T-helper 2 cell treated with Interferon-gamma antibody and Interleukin-4, amounts not matched to agents 100 ng/mL and 5 ng/mL, for 36 hours (primary cell): ENCODE measurements around the gene ABHD6. TPM values are rescaled to one million over a fixed set of nuclear protein-coding genes. Genes with fewer than 3 reads are reported as not detected.
"Not testable (repeated sequence)": the region's sequence is repeated elsewhere in the genome, so short reads cannot be mapped to it uniquely, and the experiment has no call there.

Source experiments
- intact Hi-C: fragments of 100-400 bp; cut with micrococcal nuclease; formaldehyde crosslinking; loops from one replicate; pipeline ENCODE4 v1.15.1; 2023
- total RNA-seq: library from RNA; stranded (reverse); gene quantifications from 2 replicates; pipeline ENCODE4 v1.2.3, GENCODE V29; 2022

ABHD6 gene
- total RNA-seq, 1 donor from 2014 or later, result 8.5 TPM

DNA sequence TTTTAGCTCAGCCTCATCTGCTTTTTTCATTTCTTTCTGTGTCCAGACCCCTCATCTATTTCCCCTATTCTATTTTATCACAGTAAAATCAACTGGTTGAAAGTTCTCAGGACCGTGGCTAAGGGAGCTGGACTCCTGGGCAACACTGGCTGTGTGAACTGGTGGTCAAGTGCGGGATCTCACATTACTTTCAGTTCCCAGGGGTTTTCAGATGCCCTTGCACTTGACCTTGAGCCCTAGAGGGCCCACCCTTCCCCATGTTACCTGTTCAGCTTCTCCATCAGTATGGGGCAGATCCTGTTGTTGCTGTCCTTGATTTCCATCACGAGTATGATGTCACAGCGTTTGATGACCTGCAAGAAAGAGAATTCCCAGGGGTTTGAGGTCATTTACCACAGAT, 29.6 kb upstream of the ABHD6 start:
- intact Hi-C loops, result no loop called here

DNA sequence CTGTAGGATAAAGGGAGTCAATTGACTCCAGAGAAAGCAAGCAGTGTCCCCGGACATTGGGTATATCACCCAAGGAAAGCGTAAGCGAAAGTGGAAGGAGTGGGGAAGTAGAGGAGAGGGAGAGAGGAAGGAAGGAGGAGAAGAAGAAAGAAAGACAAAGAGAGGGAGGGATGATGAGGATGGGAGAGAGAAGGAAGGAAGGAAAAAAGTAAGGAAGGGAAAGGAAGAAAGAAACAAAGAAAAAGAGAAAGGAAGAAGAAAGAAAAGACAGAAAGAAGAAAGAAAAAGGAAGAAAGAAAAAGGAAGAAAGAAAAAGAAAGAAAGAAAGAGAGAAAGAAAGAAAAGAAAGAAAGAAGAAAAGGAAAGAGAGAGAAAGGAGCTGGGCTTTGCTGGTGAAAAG, 27.7 kb upstream of the ABHD6 start:
- intact Hi-C loops, result no loop called here

DNA sequence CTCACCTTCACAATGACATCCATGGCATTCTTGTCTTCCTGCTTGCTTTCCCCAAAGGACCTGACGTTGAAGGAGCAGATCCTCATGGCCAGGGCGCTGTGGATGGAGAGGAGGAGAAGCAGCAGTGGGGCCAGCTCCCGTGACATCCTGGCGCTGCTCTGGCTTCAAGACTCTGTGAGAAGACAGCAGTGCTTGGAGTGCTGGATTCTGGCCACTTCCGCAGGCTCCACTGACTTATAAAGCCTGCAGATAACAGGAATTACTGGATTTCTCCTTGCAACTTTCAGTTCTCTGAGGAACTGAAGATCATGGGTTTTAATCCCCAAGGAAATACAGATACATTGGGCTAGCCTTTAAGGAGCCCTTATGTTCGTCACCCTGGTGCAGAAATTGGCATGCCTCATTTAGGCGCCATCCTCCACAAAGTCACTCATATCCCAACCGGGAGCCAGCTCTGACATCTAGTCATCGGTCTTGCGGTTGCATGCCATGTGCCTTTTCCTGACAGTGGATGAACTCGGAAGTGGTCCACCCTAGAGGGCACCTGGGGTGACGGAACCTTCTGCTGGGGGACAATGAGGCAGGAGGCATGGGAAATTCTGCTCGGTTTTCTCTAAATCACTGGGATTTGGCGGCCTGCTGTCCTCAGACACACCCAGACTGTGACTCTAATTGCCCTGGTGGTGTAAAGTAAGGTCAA, 26.7 kb upstream of the ABHD6 start, which contains the start of gene DNASE1L3:
DNASE1L3 (minus strand) TSS at position 212 of the 700 bp plus-strand sequence; CDS start at position 146, 66 bp downstream.
- intact Hi-C loops, result no loop called here

DNA sequence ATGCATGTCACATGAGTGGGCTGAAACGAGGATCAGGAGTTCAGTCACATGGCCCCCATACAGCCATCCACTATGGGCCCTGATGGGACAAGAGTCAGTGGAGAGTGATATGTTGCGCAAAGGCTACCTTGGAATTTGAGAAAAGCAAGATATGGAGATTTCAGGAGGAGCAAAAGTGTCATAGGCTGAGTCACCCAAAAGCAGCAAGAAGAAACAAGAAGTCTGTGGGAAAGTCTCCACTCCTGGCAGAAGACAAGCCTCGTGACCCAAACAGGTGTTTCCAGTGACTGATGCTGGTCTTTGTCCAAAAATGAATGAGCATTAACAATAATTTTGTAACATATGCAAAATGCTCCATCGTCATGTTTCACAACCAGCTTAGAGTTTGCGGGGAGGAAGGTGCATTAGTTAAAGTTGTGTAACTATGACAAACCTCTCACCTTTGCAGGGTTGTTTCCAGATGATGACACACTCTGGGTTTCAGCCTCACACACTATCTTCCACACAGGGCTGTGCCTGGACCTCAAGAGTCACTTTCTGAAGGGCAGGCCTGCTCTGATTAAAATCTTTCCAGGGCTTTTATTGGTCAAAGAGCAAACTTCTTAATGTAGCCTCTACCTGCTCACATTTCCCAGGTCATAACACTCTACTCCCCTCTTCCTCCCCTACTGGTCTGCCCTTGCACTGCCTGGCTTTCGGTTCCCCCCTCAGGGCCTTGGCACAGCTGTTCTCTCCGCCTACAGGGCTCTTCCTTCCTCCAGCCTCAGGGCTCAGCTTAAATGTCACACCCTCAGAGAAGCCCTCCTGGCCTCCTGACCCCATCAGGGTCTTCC, 22.9 kb upstream of the ABHD6 start:
- intact Hi-C loops, result no loop called here

DNA sequence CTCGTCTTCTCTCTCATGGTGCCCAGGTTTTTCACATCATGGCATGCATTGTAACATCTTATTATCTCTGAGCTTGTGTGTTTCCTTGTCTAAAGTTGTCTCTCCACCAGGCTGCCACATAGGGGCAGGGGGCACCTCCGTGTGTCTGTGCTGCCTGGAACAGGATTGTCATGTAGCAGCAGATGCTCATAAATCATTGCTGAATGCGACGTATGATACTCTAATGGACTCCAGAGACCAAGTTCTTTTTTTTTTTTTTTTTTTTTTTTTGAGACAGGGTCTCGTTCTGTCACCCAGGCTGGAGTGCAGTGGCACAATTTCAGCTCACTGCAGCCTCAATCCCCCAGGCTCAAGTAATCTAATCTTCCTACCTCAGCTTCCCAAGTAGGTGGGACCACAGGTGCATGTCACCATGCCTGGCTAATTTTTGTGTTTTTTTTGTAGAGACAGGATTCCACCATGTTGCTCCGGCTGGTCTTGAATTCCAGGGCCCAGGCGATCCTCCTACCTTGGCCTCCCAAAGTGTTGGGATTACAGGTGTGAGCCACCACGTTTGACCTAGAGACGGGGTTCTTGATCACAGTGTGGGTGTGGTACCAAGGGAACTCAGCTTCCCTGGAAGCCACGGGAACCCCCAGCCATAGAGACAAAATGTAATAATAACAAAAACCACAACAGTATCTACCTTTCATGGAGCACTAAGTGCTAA, 22.1 kb upstream of the ABHD6 start:
- intact Hi-C loops, result no loop called here

DNA sequence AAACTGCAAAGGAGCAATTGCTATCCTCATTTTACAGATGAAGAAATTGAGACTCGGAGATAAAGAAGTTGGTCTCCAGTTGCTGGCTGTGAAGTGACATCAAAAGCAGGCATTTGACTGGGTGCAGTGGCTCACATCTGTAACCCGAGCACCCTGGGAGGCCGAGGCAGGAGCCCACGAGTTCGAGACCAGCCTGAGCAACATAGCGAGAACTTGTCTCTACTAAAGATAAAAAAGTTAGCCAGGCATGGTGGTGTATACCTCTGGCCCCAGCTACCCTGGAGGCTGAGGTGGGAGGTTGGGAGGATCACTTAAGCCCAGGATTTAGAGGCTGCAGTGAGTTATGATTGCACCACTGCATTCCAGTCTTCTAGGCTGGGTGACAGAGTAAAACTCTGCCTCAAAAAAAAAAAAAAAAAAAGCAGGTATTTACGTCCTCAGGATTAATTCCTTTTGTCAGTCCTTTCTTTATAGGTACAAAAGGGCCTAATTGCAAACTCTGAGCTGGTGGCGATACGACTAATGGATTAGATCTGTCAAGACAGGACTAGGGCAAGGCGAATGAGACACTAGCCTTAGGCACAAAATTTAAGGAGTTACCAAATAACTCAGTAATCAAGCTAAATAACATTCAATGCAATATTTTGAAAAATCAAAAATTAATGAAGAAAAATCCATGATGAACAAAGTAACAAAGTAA, 20.9 kb upstream of the ABHD6 start:
- intact Hi-C loops, result loop anchor here (1.0 kb wide), 2 partner anchors 29 to 208 kb away; partner anchors contain the start of gene FLNB

DNA sequence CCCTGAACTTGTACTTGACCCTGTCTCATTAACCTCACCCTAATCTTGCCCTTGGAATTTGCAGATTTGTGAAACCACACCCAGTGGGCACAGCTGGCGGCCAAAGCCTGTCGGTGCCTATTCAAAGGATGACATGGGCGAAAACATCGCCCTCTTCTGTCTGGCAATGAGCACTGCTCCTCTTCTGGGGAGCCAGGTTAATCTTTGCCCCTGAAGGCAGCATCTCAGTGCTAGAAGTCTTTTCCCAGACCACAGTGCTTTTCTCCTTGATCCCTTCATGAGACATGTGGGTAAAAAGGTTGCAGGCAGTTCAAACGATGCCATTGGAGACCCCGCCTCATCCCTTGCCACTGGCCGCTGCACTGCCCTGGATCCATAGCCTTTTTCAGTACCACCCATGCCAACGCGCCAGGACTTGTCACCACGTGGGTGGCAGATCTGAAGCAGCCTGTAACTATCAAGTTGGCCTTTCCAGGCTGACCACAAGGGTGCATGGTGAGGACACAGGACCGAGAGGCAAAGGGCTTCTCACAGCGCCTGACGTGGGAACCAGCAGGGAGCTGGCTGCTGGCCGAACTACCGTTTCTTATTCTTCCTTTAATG, 20.3 kb upstream of the ABHD6 start:
- intact Hi-C loops, result loop anchor here (1.0 kb wide), 2 partner anchors 30 to 209 kb away; partner anchors contain the start of gene FLNB

DNA sequence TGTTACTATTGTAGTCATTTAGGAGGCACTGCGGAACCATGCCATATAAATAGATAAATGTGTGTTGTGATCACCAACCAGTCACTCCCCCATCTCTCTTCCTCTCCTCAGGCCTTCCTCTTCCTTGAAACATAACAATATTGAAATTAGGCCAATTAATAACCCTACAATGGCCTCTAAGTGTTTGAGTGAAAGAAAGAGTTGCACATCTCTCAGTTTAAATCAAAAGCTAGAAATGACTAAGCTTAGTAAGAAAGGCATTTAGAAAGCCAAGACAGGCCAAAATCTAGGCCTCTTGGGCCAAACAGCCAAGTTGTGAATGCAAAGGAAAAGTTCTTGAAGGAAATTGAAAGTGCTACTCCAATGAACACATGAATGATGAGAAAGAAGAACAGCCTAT, 18.7 kb upstream of the ABHD6 start:
- intact Hi-C loops, result no loop called here

DNA sequence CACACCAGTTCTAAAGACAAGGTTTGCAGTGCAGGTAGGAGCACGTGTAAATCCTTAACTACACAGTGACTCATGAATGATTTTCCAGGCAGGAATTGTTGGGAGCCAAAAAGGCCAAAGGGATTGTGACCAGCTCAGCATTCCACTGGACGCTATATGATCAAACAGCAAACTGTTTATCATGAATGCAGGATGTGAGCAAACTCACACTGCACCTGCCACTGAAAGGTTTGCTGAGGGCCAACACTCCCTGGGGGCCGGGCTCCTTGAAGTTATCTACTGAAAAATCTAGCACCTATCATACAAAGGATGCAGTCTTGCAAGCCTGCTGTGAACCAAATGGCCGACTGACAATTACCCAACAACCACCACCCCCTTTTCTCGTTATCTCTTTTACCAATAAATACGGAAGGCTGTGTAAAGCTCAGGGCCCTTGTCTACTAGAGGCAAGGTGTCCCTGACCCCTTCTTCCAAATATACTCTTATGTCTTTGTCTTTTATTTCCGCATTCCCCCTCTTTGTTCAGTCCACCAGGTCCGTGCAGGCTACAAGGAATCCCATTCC, 15.3 kb upstream of the ABHD6 start:
- intact Hi-C loops, result no loop called here

DNA sequence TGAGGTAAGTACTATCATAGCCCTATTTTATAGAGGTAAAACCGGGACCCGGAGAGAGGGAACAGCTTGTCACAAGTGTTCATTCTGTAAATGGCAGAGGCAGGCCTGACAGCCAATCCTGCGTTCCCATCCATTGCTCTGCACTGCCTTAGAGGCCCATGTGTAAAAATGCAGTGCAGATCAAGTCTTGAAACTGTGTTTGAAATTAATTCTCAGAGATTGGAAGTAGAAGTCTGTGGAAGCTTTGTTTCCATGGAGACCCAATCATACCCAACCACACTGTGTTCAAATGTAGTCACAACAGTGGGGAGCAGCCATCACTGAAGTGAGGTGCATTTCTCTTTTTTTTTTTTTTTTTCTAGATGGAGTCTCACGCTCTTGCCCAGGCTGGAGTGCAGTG, 13.7 kb upstream of the ABHD6 start:
- intact Hi-C loops, result no loop called here

DNA sequence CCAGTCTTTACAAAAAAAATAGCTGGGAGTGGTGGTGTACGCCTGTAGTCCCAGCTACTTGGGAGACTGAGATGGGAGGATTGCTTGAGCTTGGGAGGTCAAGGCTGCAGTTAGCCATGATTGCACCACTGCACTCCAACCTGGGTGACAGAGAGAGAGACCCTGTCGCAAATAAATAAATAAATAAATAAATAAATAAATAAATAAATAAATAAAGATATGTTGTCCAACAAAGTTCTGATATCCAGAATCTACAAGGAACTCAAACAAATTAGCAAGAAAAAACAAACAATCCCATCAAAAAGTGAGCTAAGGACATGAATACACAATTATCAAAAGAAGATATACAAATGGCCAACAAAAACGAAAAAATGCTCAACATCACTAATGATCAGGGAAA, 9.7 kb upstream of the ABHD6 start:
- intact Hi-C loops, result not testable (repeated sequence)

DNA sequence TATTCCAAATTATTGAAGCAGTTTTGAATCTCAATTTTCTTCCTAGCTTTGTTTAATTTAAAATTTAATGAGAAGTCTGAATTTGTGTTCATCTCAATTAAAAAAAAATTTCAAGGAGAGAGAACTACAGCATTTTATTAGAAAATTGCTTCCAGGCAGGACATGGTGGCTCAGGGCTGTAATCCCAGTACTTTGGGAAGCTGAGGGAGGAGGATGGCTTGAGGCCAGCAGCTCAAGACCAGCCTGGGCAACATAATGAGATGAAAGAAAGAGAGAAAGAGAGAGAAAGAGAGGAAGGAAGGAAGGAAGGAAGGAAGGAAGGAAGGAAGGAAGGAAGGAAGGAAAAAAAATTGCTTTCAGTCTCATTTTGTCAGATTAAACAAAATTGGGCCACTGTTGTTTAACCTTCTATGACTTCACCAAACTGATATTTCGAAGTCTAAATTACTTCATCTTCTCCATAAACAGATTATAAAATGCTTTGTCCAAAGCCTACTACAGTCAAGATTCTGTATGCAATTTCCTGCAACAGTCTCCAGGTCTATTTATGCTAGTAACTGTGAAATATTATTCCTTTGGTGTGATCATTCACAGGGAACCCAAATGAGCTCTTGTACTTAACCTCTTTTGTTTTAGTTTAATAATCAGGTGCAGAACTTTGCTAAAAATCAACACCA, 6.6 kb upstream of the ABHD6 start:
- intact Hi-C loops, result no loop called here

DNA sequence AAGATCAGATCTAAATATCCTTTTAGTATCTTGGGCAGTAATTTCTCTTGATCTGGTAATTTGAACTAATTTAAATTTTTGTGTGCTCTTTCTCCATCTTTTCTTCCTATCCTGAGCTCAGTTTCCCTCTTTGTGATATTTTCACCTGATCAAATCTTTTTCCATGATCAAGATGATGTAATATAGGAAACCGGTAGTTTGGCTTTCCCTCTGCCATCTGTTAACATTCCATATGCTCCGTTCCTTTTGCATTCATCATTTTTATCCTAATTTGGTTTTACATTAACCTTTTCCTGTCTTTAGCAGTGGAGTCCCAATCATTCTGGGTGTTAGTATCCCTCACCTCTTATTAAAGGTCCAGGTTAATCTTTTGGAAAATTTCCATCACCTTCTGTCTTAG, 5.9 kb upstream of the ABHD6 start:
- intact Hi-C loops, result no loop called here

DNA sequence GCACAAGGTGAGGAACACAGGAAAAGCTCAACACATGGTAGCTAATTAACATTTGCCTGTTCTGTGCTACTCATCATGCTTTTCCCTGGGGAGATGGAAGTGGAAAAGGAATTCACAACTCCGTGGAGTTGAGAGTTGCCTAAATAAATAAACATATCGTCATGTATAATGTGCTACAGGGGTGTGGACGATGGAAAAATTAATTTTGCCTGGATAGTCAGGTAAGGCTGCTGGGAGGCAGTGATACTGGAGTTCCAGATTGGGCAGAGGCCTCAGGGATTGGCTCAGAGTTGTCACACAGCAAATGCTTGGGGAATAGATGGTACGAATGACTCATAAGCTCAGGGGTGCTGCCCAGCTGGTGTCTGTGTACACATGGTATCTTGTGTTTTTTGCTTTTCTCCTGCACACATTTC, 3.1 kb upstream of the ABHD6 start:
- intact Hi-C loops, result no loop called here

DNA sequence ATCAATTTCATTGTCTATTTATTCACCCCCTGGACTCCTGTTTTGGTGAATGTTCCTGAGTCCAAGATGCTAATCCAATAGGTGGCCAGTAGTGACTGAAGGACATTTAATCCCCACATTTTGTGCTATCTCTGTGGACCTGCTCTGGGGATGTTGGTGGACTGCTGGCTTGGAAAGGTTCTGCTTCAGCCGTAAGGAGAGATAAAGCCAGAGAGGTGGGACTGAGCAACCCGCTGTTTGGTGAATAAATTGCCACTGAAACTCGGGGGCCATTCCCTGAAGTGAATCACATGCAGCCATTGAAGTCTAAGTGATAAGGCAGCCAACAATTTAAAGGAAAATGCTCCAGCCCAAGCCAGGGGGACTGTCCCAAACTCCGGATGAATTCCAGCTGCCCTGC, 1.6 kb upstream of the ABHD6 start:
- intact Hi-C loops, result loop anchor here (5.0 kb wide), 4 partner anchors 49 to 639 kb away; partner anchors contain the start of genes ARF4, FLNB and KCTD6

DNA sequence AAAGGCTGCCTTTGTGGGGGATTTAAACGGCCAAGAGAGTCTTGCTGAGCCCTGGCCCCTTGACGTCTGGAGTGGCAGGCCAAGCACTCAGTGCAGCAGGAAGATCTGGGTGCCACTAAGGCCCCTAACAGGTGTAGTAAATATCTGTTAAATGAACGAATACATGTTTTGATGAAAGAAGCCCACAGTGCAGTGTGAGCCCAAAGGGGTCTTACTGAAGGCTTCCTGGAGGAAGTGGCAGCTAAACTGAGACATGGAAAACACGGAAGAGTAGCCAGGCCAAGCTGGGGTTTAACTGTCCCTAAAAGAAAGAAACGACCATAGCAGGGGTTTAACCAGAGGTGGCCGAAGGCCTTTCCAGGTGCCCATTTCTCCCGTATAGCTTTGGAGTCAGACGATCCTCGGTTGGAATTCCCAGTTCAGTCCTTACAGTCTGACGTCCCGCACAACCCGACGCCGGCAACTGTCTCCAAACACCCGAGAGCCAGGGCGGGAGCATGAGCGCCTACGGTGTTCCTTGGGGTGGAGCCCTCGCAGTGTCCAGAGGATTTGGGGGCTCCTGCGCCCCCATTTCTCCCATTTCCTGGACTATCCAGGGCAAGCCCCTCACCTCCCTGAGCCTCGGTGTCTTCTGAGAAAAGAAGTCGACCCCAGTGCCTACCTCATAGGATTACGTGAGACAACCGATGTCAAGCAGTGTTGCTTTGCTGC, 910 bp upstream of the ABHD6 start:
- intact Hi-C loops, result loop anchor here (1.0 to 5.0 kb wide), 6 partner anchors 49 to 639 kb away; partner anchors contain the start of genes ARF4, FLNB, HTD2 and KCTD6

DNA sequence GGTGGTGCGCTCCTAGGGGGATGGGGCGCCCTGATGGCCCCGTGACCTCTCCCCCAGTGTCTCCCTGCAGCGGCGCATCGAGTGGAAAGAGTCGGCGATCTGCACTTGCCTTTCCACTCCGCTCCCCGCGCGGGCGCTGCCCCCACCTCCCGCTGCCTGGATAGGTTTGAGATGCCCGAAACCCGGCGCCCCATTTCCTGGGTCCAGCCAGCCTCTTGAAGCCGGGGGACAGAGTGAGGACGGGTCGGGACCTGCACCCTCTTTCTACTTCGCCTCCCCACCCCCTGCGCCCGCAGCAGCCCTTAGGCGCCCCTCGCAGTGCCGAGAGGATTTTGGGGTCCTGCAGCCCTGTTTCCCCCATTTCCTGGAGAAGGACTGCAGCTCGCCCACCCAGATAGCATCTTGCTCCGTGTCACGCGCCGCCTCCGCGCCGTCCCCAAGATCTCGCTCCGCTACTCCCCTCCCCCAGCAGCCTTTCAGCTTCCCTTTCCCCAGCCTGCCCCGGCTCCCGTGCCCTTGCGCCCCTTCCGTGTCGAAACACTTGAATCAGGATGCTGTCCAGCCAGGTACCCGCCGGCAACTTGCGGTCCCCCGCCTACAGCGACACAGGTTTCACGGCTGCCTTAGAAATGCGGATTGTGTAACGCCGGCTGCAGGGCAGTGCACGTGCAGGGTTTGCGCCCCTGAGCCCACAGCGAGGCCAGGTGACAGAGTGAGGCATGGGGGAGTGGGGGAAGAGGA, 519 bp downstream of the ABHD6 start:
- intact Hi-C loops, result loop anchor here (1.0 to 5.0 kb wide), 6 partner anchors 51 to 641 kb away; partner anchors contain the start of genes ARF4, FLNB, HTD2 and KCTD6

DNA sequence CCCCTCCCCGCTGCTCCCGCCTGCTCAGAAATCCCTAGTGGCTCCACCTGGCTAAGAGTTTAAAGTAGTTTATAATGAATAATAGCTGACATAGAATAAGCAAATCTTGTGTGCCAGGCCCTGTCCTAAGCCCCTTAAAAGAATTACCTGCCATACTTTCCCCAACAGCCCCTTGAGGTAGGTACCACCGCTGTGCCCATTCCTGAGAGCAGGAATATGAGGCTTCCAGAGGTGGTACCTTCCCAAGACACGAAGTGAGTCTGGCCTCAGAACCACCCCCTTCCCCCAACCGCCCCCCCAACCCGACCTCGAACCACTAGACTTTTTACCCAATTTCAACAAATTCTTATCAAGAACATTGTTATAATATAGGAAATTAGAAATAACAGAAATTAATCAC, 1.2 kb downstream of the ABHD6 start:
- intact Hi-C loops, result loop anchor here (5.0 kb wide), 4 partner anchors 52 to 642 kb away; partner anchors contain the start of genes ARF4, FLNB and KCTD6
